Upper lobe of left lung (tissue), 4 donors: ENCODE measurements around the gene LRRC18.

ENCODE experiments used
- CTCF ChIP-seq, 6 experiments: fragments of 450-650 bp in 4 of 6; fragments of 200-600 bp in 2 of 6; sonication (generic) in 2 of 6; IDR thresholded peaks; one replicate each; pipeline ENCODE4 v1.5.1; 2016 to 2019; ENCODE audit warnings: antibody characterized with exemption in 6 of 6
- EP300 ChIP-seq, 4 donors: sonication (generic); formaldehyde crosslinking; IDR thresholded peaks; one replicate each; pipeline ENCODE4 v1.5.1; 2017; ENCODE audit warnings: antibody characterized with exemption in 4 of 4, control low read depth in 2 of 4
- POLR2A ChIP-seq, 4 donors: fragments of 450-650 bp; IDR thresholded peaks; one replicate each; pipeline ENCODE4 v1.5.1; 2016 to 2017; ENCODE audit warnings: antibody characterized with exemption in 4 of 4, mild to moderate bottlenecking in 2 of 4
- POLR2AphosphoS5 ChIP-seq, 2 donors: sonication (generic); formaldehyde crosslinking; IDR thresholded peaks; one replicate each; pipeline ENCODE4 v1.5.1; 2017; ENCODE audit warnings: antibody characterized with exemption in 2 of 2

- TF ChIP-seq EP300 (IDR thresholded peaks at IDR 0.05): no peak
- TF ChIP-seq CTCF (IDR thresholded peaks at IDR 0.05): no peak
- no peak for TF ChIP-seq POLR2A (IDR thresholded peaks at IDR 0.05)
- no peak for TF ChIP-seq POLR2AphosphoS5 (IDR thresholded peaks at IDR 0.05)
Measured at GRCh38 chr10:48878091-48878490, 61.5 kb downstream of the LRRC18 start.
